ENCODE results near the gene TMCO2. TPM values are rescaled to one million over a fixed set of nuclear protein-coding genes. Genes with fewer than 3 reads are reported as not detected.

The TMCO2 gene
- total RNA-seq, 2 experiments from 2014 or later = not detected

DNA sequence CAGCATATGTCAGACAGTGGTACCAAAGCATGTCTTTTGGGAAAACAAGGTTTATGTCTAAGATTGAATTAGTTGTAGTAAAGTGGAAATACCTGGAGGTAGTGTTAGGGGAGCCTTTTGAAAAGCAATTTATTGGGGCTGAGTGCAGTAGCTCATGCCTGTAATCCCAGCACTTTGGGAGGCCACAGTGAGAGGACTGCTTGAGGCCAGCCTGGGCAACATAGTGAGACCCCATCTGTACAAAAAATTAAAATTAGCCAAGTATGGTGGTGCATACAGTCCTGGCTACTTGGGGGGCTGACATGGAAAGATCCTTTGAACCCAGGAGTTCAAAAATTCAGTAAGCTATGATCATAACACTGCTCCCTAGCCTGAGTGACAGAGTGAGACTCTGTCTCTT is 17.6 kb downstream of the TMCO2 start:
- Histone ChIP-seq H3K4me1 (ENCODE audit: insufficient read depth, low read length, poor library complexity, severe bottlenecking) (no peaks in the 10 kb centered on the region), H3K4me2 (ENCODE audit: low read length) (no peak overlapping the region), H3K79me2 (ENCODE audit: insufficient read depth, low read depth, low read length) (peaks cover 8% of the 10 kb centered on the region; the same call in 1 of the 2 replicates), H3K36me3 (ENCODE audit: insufficient read depth, low read length) (peaks cover 92% of the 10 kb centered on the region), H3K9me3 (ENCODE audit: low read length) (no peaks in the 10 kb centered on the region), H3K27ac (ENCODE audit: low read depth, low read length, poor library complexity, severe bottlenecking) (no peak overlapping the region), H3K4me3 (ENCODE audit: low read depth, low read length, poor library complexity, severe bottlenecking) (no peak overlapping the region), H4K20me1 (ENCODE audit: insufficient read depth, low read length) (no peaks in the 10 kb centered on the region), H3K9me2 (ENCODE audit: insufficient read depth, low read length) (no peaks in the 10 kb centered on the region), H2AFZ (ENCODE audit: low read length) (no peak overlapping the region)
- no peak for DNase-seq (ENCODE audit: low spot score)
- BruUV-seq (replicated peaks) = no TSS peak
- no peak for TF ChIP-seq EZH2phosphoT487 (IDR thresholded peaks at IDR 0.05; ENCODE audit: borderline replicate concordance, low read depth, low read length)
- TF ChIP-seq, protein P1, sequence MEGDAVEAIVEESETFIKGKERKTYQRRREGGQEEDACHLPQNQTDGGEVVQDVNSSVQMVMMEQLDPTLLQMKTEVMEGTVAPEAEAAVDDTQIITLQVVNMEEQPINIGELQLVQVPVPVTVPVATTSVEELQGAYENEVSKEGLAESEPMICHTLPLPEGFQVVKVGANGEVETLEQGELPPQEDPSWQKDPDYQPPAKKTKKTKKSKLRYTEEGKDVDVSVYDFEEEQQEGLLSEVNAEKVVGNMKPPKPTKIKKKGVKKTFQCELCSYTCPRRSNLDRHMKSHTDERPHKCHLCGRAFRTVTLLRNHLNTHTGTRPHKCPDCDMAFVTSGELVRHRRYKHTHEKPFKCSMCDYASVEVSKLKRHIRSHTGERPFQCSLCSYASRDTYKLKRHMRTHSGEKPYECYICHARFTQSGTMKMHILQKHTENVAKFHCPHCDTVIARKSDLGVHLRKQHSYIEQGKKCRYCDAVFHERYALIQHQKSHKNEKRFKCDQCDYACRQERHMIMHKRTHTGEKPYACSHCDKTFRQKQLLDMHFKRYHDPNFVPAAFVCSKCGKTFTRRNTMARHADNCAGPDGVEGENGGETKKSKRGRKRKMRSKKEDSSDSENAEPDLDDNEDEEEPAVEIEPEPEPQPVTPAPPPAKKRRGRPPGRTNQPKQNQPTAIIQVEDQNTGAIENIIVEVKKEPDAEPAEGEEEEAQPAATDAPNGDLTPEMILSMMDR (conservative IDR thresholded peaks at IDR 0.05; ENCODE audit: low read length) = no peak
- ChIA-PET CTCF (ENCODE audit: unreplicated experiment) (no interaction called here), POLR2A (no interaction called here)
- intact Hi-C loops (cut with micrococcal nuclease; ENCODE audit: unreplicated experiment) = no loop called here

DNA sequence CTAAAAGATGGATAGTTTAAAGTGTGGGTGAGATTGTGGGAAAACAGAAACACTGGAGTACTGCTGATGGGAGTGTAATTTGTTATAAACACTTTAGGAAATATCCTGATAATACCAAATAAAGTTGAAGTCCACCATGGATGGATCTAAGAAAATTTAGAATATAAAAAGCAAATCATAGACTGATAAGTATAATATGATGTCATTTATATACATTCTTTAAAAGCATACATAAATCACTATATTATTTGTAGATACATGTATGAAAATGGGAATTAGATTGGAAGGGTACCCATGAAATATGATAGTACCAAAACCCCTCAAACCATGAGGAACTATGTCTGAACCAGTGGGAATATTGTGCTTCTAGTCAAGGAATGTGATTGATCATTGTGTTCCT is 18.2 kb downstream of the TMCO2 start:
- CTCF ChIA-PET (ENCODE audit: unreplicated experiment) = no interaction called here
- POLR2A ChIA-PET = no interaction called here
- Histone ChIP-seq H3K4me3 (ENCODE audit: low read depth, low read length, poor library complexity, severe bottlenecking) (no peak overlapping the region), H3K27ac (ENCODE audit: low read depth, low read length, poor library complexity, severe bottlenecking) (no peak overlapping the region), H3K4me2 (ENCODE audit: low read length) (no peak overlapping the region), H3K79me2 (ENCODE audit: insufficient read depth, low read depth, low read length) (peaks cover 8% of the 10 kb centered on the region; the same call in 1 of the 2 replicates), H3K9me2 (ENCODE audit: insufficient read depth, low read length) (no peaks in the 10 kb centered on the region), H3K4me1 (ENCODE audit: insufficient read depth, low read length, poor library complexity, severe bottlenecking) (no peaks in the 10 kb centered on the region), H2AFZ (ENCODE audit: low read length) (no peak overlapping the region), H3K9me3 (ENCODE audit: low read length) (no peaks in the 10 kb centered on the region), H3K36me3 (ENCODE audit: insufficient read depth, low read length) (peaks cover 92% of the 10 kb centered on the region), H4K20me1 (ENCODE audit: insufficient read depth, low read length) (no peaks in the 10 kb centered on the region)
- intact Hi-C loops (cut with micrococcal nuclease; ENCODE audit: unreplicated experiment) = no loop called here
- TF ChIP-seq, protein P1 (conservative IDR thresholded peaks at IDR 0.05; ENCODE audit: low read length) = no peak
- TF ChIP-seq EZH2phosphoT487 (IDR thresholded peaks at IDR 0.05; ENCODE audit: borderline replicate concordance, low read depth, low read length) = no peak
- DNase-seq (ENCODE audit: low spot score) = no peak
- no TSS peak for BruUV-seq (replicated peaks)

DNA sequence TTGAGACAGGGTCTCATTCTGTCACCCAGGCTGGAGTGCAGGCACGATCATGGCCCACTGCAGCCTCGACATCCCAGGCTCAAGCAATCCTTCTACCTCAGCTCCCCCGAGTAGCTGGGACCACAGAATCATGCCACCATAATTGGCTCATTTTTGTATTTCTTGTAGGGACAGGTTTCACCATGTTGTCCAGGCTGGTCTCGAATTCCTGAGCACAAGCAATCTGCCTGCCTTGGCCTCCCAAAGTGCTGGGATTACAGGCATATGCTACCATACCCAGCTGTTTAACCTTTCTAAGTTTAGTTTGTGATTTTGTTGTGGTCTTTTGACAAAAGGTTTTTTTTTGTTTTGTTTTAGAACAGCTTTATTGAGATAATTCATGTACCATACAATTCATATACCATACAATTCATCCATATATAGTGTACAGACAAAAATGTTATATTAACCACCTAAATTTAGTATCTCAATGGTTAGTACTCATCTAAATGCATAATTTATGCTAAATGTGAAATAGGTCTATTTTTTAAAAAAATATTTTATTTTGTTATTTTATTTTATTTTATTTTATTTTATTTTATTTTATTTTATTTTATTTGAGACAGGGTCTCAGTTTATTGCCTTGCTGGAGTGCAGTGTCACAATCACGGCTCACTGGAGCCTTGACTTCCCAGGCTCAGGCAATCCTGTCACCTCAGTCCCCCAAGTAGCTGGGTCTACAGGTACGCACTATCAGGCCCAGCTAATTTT is 19.2 kb downstream of the TMCO2 start:
- ChIA-PET POLR2A (interaction anchor here (0.6 to 0.9 kb wide), 3 partner anchors 20 to 26 kb away, joined by 3 to 4 read pairs (median 3); no protein-coding TSS in a partner anchor), CTCF (ENCODE audit: unreplicated experiment) (no interaction called here)
- intact Hi-C loops (cut with micrococcal nuclease; ENCODE audit: unreplicated experiment) = no loop called here
- Histone ChIP-seq H3K9me2 (ENCODE audit: insufficient read depth, low read length) (no peaks in the 10 kb centered on the region), H3K4me2 (ENCODE audit: low read length) (no peak overlapping the region), H3K4me1 (ENCODE audit: insufficient read depth, low read length, poor library complexity, severe bottlenecking) (no peaks in the 10 kb centered on the region), H3K9me3 (ENCODE audit: low read length) (no peaks in the 10 kb centered on the region), H3K79me2 (ENCODE audit: insufficient read depth, low read depth, low read length) (peaks cover 8% of the 10 kb centered on the region; the same call in 1 of the 2 replicates), H3K36me3 (ENCODE audit: insufficient read depth, low read length) (peaks cover 92% of the 10 kb centered on the region), H4K20me1 (ENCODE audit: insufficient read depth, low read length) (no peaks in the 10 kb centered on the region), H3K27ac (ENCODE audit: low read depth, low read length, poor library complexity, severe bottlenecking) (no peak overlapping the region), H3K4me3 (ENCODE audit: low read depth, low read length, poor library complexity, severe bottlenecking) (no peak overlapping the region), H2AFZ (ENCODE audit: low read length) (no peak overlapping the region)
- BruUV-seq (replicated peaks) = no TSS peak
- TF ChIP-seq, protein P1 (conservative IDR thresholded peaks at IDR 0.05; ENCODE audit: low read length) = no peak
- no peak for TF ChIP-seq EZH2phosphoT487 (IDR thresholded peaks at IDR 0.05; ENCODE audit: borderline replicate concordance, low read depth, low read length)
- no peak for DNase-seq (ENCODE audit: low spot score)

All from OCI-LY7 (cell line).